GM23248 (cell line): Measurements from ENCODE around the gene SUGCT. TPM values are rescaled to one million over a fixed set of nuclear protein-coding genes. Genes with fewer than 3 reads are reported as not detected.

Experiments
- DNase-seq: peaks from one replicate; pipeline ENCODE4 v3.0.0-alpha.2; 2015
- H2AFZ ChIP-seq: fragments of 200-600 bp; sonication (generic); 2 replicates; pipeline ENCODE4 v1.6.1; 2016; ENCODE audit warnings: antibody characterized with exemption
- H3F3A ChIP-seq: fragments of 200-600 bp; sonication (generic); 2 replicates; pipeline ENCODE4 v1.6.1; 2016; ENCODE audit warnings: mild to moderate bottlenecking, antibody characterized with exemption, mixed run types; ENCODE audit not compliant: insufficient read depth
- H3K27ac ChIP-seq: fragments of 200-600 bp; sonication (generic); 2 replicates; pipeline ENCODE4 v1.5.1; 2016; ENCODE audit warnings: mild to moderate bottlenecking
- H3K27me3 ChIP-seq: fragments of 200-600 bp; sonication (generic); replicated peaks from 2 replicates; pipeline ENCODE4 v1.6.1; 2016; ENCODE audit warnings: mild to moderate bottlenecking; ENCODE audit not compliant: insufficient read depth
- H3K36me3 ChIP-seq: fragments of 200-600 bp; sonication (generic); 2 replicates; pipeline ENCODE4 v1.6.1; 2016; ENCODE audit warnings: low read depth, mild to moderate bottlenecking
- H3K4me1 ChIP-seq: fragments of 200-600 bp; sonication (generic); 2 replicates; pipeline ENCODE4 v1.6.1; 2016; ENCODE audit warnings: mild to moderate bottlenecking; ENCODE audit not compliant: insufficient read depth
- H3K4me2 ChIP-seq: fragments of 200-600 bp; sonication (generic); one replicate; pipeline ENCODE4 v1.6.1; 2016; ENCODE audit warnings: mild to moderate bottlenecking; ENCODE audit not compliant: unreplicated experiment
- H3K4me3 ChIP-seq: fragments of 200-600 bp; sonication (generic); 2 replicates; pipeline ENCODE4 v1.5.1; 2016; ENCODE audit warnings: mild to moderate bottlenecking
- H3K79me2 ChIP-seq: fragments of 200-600 bp; sonication (generic); 2 replicates; pipeline ENCODE4 v1.6.1; 2016; ENCODE audit warnings: mild to moderate bottlenecking; ENCODE audit not compliant: insufficient read depth
- H3K9ac ChIP-seq: fragments of 200-600 bp; sonication (generic); 2 replicates; pipeline ENCODE4 v1.6.1; 2016; ENCODE audit warnings: mild to moderate bottlenecking
- H3K9me2 ChIP-seq: fragments of 200-600 bp; sonication (generic); 2 replicates; pipeline ENCODE4 v1.6.1; 2016; ENCODE audit warnings: mixed run types, mild to moderate bottlenecking, moderate library complexity; ENCODE audit not compliant: insufficient read depth
- H3K9me3 ChIP-seq: fragments of 200-600 bp; sonication (generic); one replicate; pipeline ENCODE4 v1.6.1; 2017; ENCODE audit warnings: low read depth
- H4K20me1 ChIP-seq: fragments of 200-600 bp; sonication (generic); 2 replicates; pipeline ENCODE4 v1.6.0; 2016; ENCODE audit not compliant: insufficient read depth
- EZH2 ChIP-seq: fragments of 200-600 bp; sonication (generic); IDR thresholded peaks from 2 replicates; pipeline ENCODE4 v1.6.1; 2018; ENCODE audit warnings: antibody characterized with exemption, mild to moderate bottlenecking; ENCODE audit not compliant: insufficient read depth, poor library complexity, severe bottlenecking
- EZH2phosphoT487 ChIP-seq: fragments of 200-600 bp; sonication (generic); IDR thresholded peaks from 2 replicates; pipeline ENCODE4 v1.6.1; 2018; ENCODE audit warnings: antibody characterized with exemption, moderate library complexity, mild to moderate bottlenecking, low read depth; ENCODE audit not compliant: insufficient read depth
- WGBS, 2 experiments: methylation state at CpG; one replicate each; pipeline ENCODE4 v1.1.6; 2015 to 2017; ENCODE audit warnings: low lambda C conversion rate in 2 of 2, low coverage in 1 of 2; ENCODE audit errors: missing lambda C conversion rate in 2 of 2; 5-methylcytosine and 5-hydroxymethylcytosine counted together
- in situ Hi-C: fragments of 300-500 bp; cut with MboI; formaldehyde crosslinking; loops from 2 replicates; pipeline ENCODE4 v1.15.0; 2020
- polyA plus RNA-seq: library from polyadenylated mRNA; unstranded; fragments of >200 nt; fragmentation: Nextera tagmentation; extraction: Ambion mirVana; gene quantifications from 2 replicates; pipeline ENCODE4 v1.2.1, GENCODE V29; 2016
- total RNA-seq: library from RNA; depleted of rRNA; stranded (reverse); fragments of >200 nt; shearing (Covaris generic); gene quantifications from 2 replicates; pipeline ENCODE4 v1.2.3, GENCODE V29; 2014

Gene SUGCT
- total and polyA plus RNA-seq, 2 experiments from 2014 or later: 2.2 to 7.1 TPM

DNA sequence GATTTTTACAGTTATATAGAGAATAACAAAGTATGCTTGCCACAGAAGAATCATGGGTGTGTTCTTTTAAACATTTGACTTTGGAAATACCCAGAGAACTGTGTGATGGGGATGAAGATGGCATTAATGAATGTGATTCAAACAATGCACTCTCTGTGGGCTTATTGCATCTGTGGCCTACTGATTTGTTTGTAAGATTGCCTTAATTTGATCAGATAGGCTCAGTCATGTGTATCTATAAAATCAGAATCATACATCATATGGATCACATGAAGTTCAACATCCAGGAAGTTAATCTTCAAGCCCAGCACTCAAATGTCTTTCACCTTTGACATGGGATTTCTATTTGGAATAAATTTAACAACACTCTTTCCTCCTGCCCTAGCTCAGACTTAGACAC lies 410.9 kb downstream of the SUGCT start:
- Histone ChIP-seq H3K4me3 (no peak overlapping the region), H3K9ac (no peak overlapping the region), H3K9me2 (no peaks in the 10 kb centered on the region), H3K4me2 (no peak overlapping the region), H4K20me1 (no peaks in the 10 kb centered on the region), H3K27me3 (no peaks in the 10 kb centered on the region), H2AFZ (no peak overlapping the region), H3K27ac (no peak overlapping the region), H3K4me1 (peaks cover 41% of the 10 kb centered on the region), H3K79me2 (no peaks in the 10 kb centered on the region), H3K9me3 (no peaks in the 10 kb centered on the region), H3K36me3 (no peaks in the 10 kb centered on the region), H3F3A (peaks cover 9% of the 10 kb centered on the region)
- DNase-seq: no peak
- in situ Hi-C loops: no loop called here
- TF ChIP-seq EZH2 (no peak), EZH2phosphoT487 (no peak)

DNA sequence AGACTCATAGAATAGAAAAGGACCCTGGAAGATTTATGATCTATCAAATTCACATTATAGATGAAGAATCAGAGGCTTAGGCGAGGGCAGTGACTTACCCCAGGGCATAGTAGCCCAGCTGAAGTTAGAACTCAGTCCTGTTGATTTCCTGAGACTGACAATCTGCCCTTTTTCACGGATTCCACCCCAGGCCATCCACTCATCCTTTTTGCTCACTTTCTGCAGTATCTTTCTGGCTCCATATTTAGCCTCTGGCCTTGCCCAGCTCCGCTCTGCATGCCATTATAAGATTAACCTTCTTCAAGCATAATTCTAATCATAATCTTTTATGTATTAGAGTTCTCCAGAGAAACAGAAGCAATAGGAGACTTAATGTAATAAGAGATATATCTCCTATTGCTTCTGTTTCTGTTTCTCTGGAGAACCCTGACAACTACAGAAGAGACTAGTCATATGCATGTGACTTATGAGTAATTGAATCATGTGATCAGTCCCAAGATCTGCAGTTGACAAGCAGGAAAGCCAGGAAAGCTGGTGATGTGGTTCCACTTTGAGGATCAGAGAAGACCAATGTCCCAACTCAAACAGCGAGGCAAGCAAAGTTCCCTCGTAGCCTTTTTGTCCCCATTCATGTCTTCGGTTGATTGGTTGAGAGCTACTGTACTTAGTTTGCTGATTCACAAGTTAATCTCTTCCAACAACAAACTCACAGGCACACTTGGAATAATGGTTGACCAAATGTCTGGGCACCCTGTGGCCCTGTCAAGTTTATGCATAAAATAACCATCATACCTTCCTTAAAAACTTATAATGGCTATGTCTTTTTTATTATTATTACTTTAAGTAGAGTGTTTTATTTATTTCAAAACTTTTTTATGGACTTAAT lies 412.1 kb downstream of the SUGCT start:
- H3K27ac ChIP-seq: no peak overlapping the region
- peaks cover 2% of the 10 kb centered on the region for H3F3A ChIP-seq
- 77 to 87% methylated on average over 6 of the region's 6 CpGs for WGBS, 2 experiments
- H3K4me3 ChIP-seq: no peak overlapping the region
- peak; percentile 35 for DNase-seq
- no peak overlapping the region for H3K4me2 ChIP-seq
- H3K27me3 ChIP-seq: no peaks in the 10 kb centered on the region
- no peak overlapping the region for H2AFZ ChIP-seq
- H3K36me3 ChIP-seq: no peaks in the 10 kb centered on the region
- H3K4me1 ChIP-seq: peaks cover 36% of the 10 kb centered on the region
- H3K9ac ChIP-seq: no peak overlapping the region
- no peak for TF ChIP-seq EZH2phosphoT487
- TF ChIP-seq EZH2: no peak
- H3K9me2 ChIP-seq: no peaks in the 10 kb centered on the region
- H3K79me2 ChIP-seq: no peaks in the 10 kb centered on the region
- no peaks in the 10 kb centered on the region for H3K9me3 ChIP-seq
- in situ Hi-C loops: no loop called here
- no peaks in the 10 kb centered on the region for H4K20me1 ChIP-seq

- no peak overlapping the region for H2AFZ ChIP-seq
- H4K20me1 ChIP-seq: no peaks in the 10 kb centered on the region
- no peak overlapping the region for H3K9ac ChIP-seq
- no peak overlapping the region for H3K4me3 ChIP-seq
- no peak overlapping the region for H3K4me2 ChIP-seq
- H3K36me3 ChIP-seq: no peaks in the 10 kb centered on the region
- no peaks in the 10 kb centered on the region for H3K9me2 ChIP-seq
- no peak for DNase-seq
- peaks cover 10% of the 10 kb centered on the region for H3F3A ChIP-seq
- 91 to 92% methylated on average over 2 of the region's 2 CpGs for WGBS, 2 experiments
- H3K27me3 ChIP-seq: no peaks in the 10 kb centered on the region
- peaks cover 22% of the 10 kb centered on the region for H3K4me1 ChIP-seq
- in situ Hi-C loops: no loop called here
- no peak for TF ChIP-seq EZH2
- no peak overlapping the region for H3K27ac ChIP-seq
- no peaks in the 10 kb centered on the region for H3K9me3 ChIP-seq
- H3K79me2 ChIP-seq: no peaks in the 10 kb centered on the region
These were observed 414.7 kb downstream of the SUGCT start for GRCh38 chr7:40549372-40550039.

- Histone ChIP-seq H4K20me1 (no peaks in the 10 kb centered on the region), H2AFZ (0 out of 2 replicates have a peak overlapping the region, but pooled peaks have one; percentile 20), H3K27ac (peak overlapping the region; percentile 25; the same call in 1 of the 2 replicates), H3K9me2 (no peaks in the 10 kb centered on the region), H3K4me2 (peak overlapping the region; percentile 18), H3K4me1 (peaks cover 11% of the 10 kb centered on the region), H3K4me3 (no peak overlapping the region), H3K27me3 (no peaks in the 10 kb centered on the region), H3K9me3 (no peaks in the 10 kb centered on the region), H3K36me3 (no peaks in the 10 kb centered on the region), H3F3A (peaks cover 10% of the 10 kb centered on the region), H3K79me2 (no peaks in the 10 kb centered on the region), H3K9ac (no peak overlapping the region)
- TF ChIP-seq EZH2 (no peak), EZH2phosphoT487 (no peak)
- WGBS, 2 experiments: 53 to 59% methylated on average over 8 of the region's 8 CpGs
- in situ Hi-C loops: no loop called here
- peak; percentile 82 for DNase-seq
These were observed 417.1 kb downstream of the SUGCT start for GRCh38 chr7:40551685-40552576.
